ENCODE results near the gene TNFRSF4.
A peak's percentile ranks its signal among the peaks of the same experiment; 100 is the strongest.

TNFRSF4 gene

DNA sequence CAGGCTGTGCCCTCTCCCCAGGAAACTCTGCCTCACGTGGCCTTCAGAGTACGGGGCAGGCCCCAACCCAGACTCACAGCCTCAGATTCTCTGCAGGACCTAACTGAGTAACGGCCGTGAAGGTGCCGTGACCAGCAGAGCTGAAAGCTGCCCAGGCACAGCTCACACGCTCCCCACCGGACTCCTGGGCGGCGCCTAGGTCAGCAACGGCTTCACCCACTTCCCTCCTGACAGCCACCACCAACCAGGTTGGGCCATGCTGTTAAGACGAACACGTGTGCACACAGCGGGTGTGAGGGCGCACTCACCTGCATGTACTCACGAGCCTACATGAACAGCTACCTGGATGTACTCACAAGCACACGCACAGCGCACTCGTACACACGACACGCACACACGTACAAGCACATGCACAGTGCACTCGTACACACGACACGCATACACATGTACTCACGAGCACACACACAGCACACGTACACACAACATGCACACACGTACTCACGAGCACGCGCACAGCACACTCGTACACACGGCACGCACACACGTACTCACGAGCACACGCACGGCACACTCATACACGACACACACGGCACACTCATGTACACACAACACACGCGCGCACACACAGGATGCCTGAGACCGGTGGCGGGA, 8.7 kb upstream of the TNFRSF4 start:
- no peak overlapping the region for H3K4me3 ChIP-seq (replicated peaks in 1 of 2; ENCODE audit: low read depth in 2 of 2, low read length in 2 of 2)
- TF ChIP-seq CTCF (IDR thresholded peaks at IDR 0.05; ENCODE audit: low read depth, low read length), result no peak
- no peak for DNase-seq (ENCODE audit: low read depth in 2 of 2)

- H3K4me3 ChIP-seq (replicated peaks in 1 of 2; ENCODE audit: low read depth in 2 of 2, low read length in 2 of 2), result no peak overlapping the region
- no peak for DNase-seq (ENCODE audit: low read depth in 2 of 2)
- no peak for TF ChIP-seq CTCF (IDR thresholded peaks at IDR 0.05; ENCODE audit: low read depth, low read length)
These were observed 8.1 kb upstream of the TNFRSF4 start for GRCh38 chr1:1221887-1222574.

DNA sequence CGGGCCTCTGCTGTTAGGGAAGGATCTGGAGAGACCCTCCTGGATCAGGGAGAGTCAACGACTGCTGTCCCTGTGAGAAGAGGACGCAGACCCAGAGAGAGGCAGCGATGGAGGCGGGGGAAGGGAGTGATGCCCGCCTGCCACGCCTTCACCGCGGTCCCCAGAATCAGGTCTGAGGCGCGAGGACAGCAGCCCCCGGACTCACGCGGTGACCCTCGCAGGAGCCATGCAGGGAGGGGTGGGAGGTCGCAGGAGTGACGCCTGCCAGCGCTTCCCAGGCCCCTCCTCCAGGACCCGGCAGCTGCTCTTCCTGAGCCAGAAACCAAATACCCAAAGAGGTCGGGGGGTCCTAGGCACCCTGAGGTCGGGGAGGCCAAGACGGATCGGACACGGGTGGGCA, 6.2 kb upstream of the TNFRSF4 start:
- no peak for TF ChIP-seq CTCF (IDR thresholded peaks at IDR 0.05; ENCODE audit: low read depth, low read length)
- H3K4me3 ChIP-seq (replicated peaks in 1 of 2; ENCODE audit: low read depth in 2 of 2, low read length in 2 of 2), result no peak overlapping the region
- no peak for DNase-seq (ENCODE audit: low read depth in 2 of 2)

- TF ChIP-seq CTCF (IDR thresholded peaks at IDR 0.05; ENCODE audit: low read depth, low read length), result no peak
- no peak overlapping the region for H3K4me3 ChIP-seq (replicated peaks in 1 of 2; ENCODE audit: low read depth in 2 of 2, low read length in 2 of 2)
- no peak for DNase-seq (ENCODE audit: low read depth in 2 of 2)
These were observed 5.4 kb upstream of the TNFRSF4 start for GRCh38 chr1:1219341-1219740.

- DNase-seq (ENCODE audit: low read depth in 2 of 2), result no peak
- no peak overlapping the region for H3K4me3 ChIP-seq (replicated peaks in 1 of 2; ENCODE audit: low read depth in 2 of 2, low read length in 2 of 2)
- TF ChIP-seq CTCF (IDR thresholded peaks at IDR 0.05; ENCODE audit: low read depth, low read length), result no peak
These were observed 4.7 kb upstream of the TNFRSF4 start for GRCh38 chr1:1218524-1219200.

GRCh38 chr1:1217621-1218523, 3.9 kb upstream of the TNFRSF4 start:
- TF ChIP-seq CTCF (IDR thresholded peaks at IDR 0.05; ENCODE audit: low read depth, low read length), result no peak
- DNase-seq (ENCODE audit: low read depth in 2 of 2), result peak in 1 of 2 donors; percentile 30
- no peak overlapping the region for H3K4me3 ChIP-seq (replicated peaks in 1 of 2; ENCODE audit: low read depth in 2 of 2, low read length in 2 of 2)

All from cardiac fibroblast (primary cell).